Measurements from ENCODE around the gene MORF4L2.

MORF4L2 gene

DNA sequence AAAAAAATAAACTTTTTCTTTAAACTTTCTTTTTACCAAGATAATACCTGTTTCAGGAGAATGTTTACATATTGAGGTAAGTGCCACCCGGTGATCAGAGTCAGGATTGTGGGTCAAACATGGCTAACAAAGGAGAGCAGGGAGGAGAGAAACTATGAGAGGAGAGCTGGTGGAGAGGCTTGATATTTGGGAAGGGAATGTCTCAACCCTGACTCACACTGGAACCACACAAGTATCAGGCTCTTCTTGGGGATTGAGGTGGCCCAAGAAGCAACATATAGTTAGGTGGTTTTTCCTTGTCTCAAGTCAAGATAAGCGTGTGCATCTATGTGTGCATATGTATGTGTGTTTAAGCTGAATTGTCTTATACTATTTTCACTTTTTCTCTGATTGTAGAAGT, 51.1 kb downstream of the MORF4L2 start:
- no peak for DNase-seq (ENCODE audit: low spot score in 2 of 2)
- Histone ChIP-seq H3K4me1 (no peaks in the 10 kb centered on the region; the same call in 1 of the 2 replicates), H3K4me3 (no peak overlapping the region), H3K27me3 (ENCODE audit: low read depth) (no peaks in the 10 kb centered on the region), H3K9me3 (no peaks in the 10 kb centered on the region), H3K36me3 (replicated peaks) (no peaks in the 10 kb centered on the region)
- in situ Hi-C loops (cut with MboI; ENCODE audit: low sequenced_read_pairs), result no loop called here

DNA sequence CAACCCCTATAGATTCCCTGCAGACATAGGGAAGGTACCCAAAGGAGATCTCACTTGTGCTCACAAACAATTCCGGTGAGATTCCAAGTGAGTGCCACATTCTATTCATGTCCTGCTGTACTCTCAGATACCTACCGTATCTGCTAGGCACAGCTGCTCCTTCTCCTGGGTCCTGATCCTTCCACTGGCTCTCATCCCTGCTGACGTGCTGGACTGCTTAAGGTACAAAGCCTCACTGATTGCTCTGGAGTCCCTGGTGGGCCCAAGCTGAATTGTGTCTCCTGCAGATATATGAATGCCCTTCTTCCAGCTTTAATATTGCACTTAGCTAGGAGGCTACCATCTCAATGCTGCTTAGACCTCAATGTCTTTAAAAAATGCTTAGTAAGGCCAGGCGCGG, 55.4 kb downstream of the MORF4L2 start:
- Histone ChIP-seq H3K4me3 (no peak overlapping the region), H3K4me1 (peaks cover 16% of the 10 kb centered on the region), H3K27me3 (ENCODE audit: low read depth) (no peaks in the 10 kb centered on the region), H3K9me3 (no peaks in the 10 kb centered on the region), H3K36me3 (replicated peaks) (no peaks in the 10 kb centered on the region)
- no peak for DNase-seq (ENCODE audit: low spot score in 2 of 2)
- in situ Hi-C loops (cut with MboI; ENCODE audit: low sequenced_read_pairs), result no loop called here

DNA sequence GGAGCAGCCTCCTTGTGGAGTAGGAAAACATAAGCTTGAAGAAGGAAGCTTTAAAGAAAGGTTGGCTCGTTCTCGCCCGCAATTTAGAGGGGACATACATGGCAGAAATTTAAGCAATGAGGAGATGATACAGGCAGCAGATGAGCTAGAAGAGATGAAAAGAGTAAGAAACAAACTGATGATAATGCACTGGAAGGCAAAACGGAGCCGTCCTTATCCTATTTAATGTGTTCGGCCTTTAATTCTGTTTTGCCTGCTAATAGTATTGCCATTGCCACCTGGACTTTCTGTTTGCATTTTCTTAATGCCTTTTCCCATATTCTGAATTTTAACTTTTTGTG, 56.4 kb downstream of the MORF4L2 start:
- Histone ChIP-seq H3K36me3 (replicated peaks) (no peaks in the 10 kb centered on the region), H3K9me3 (no peaks in the 10 kb centered on the region), H3K4me1 (peaks cover 16% of the 10 kb centered on the region), H3K4me3 (peak overlapping the region; percentile 72), H3K27me3 (ENCODE audit: low read depth) (no peaks in the 10 kb centered on the region)
- in situ Hi-C loops (cut with MboI; ENCODE audit: low sequenced_read_pairs), result no loop called here
- DNase-seq (ENCODE audit: low spot score in 2 of 2), result no peak

DNA sequence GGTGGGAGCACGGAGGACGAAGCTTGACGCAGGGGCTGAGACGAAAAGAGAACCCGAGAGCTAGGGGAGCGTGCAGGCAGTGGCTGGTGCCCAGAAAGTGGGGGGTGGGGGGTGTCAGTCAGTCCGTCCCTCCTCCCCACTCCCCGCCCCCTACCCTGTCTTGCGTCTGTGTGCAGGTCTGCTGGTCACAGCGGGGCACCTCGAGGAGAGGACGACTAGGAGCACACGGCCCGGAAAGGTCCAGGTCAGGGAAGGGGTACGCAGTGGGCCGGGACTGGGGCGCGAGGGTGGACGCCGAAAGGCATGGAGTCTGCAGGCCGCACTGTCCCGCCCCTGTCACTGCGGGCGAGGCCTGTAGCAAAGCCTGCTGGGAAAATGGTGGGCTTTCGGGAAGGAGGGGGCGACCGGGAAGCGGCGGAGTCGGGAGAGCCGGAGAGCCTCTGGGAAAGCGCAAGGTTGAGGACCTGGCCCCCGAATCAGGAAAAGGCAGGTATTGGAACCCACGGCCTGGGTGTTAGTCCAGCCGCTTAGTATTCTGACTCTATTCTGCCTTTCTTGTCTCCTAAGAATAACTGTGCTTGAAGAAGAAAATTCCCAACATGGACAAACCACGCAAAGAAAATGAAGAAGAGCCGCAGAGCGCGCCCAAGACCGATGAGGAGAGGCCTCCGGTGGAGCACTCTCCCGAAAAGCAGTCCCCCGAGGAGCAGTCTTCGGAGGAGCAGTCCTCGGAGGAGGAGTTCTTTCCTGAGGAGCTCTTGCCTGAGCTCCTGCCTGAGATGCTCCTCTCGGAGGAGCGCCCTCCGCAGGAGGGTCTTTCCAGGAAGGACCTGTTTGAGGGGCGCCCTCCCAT, 57.0 kb downstream of the MORF4L2 start:
- DNase-seq (ENCODE audit: low spot score in 2 of 2), result peak; percentile 77 to 87
- Histone ChIP-seq H3K4me1 (peaks cover 16% of the 10 kb centered on the region), H3K4me3 (peak overlapping the region; percentile 72), H3K36me3 (replicated peaks) (no peaks in the 10 kb centered on the region), H3K27me3 (ENCODE audit: low read depth) (no peaks in the 10 kb centered on the region), H3K9me3 (no peaks in the 10 kb centered on the region)
- in situ Hi-C loops (cut with MboI; ENCODE audit: low sequenced_read_pairs), result no loop called here

DNA sequence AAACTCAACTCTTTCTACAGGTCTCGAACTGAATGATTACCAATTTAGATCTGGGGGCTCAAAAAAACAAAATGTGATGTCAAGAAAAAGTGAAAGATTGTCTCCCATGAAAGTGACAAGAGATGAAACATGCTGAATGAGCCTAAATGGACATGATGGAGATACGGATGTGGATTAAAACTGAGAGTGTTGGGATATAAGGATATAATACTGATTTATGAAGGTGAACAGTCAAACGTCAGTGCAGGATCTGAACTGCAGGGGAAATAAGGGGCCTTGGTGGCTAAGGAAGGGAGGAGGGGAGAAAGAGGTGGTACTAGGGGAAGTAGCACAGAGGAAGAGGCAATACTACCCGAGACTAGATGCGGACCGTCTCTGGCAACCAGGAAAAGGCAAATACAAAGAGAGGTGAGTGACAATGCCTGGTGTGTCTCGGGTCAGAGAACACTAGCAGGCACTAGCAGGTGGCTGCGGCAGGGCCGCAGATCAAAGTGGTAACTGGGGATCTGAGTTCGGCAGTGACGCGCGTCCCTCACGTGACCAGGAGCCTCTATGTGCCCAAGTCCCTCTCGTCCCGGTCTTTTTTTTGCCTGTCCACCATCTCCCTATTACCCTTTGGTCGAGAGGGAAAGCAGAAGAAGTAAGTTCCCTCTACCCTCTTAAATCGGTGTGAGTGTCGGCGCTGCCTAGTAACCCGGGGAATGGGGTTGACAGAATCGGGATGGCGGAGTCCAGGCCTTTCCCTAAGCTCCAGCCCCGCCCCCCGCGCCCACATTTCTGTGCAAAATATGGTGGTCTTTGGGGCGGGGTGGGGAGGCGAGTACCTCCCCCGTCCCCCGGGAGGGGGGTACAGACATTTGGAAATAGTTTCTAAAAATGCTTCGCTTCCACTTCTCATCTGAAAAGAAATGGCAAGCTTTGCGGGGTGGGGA, 57.8 kb downstream of the MORF4L2 start, which contains the start of gene TCEAL1:
TSS of gene TCEAL1 (plus strand) at position 590 of the 932 bp plus-strand sequence. CDS start 942 bp downstream, outside the sequence.
- H3K27me3 ChIP-seq (ENCODE audit: low read depth), result no peaks in the 10 kb centered on the region
- H3K36me3 ChIP-seq (replicated peaks), result no peaks in the 10 kb centered on the region
- peak; percentile 51 to 79 for DNase-seq (ENCODE audit: low spot score in 2 of 2)
- in situ Hi-C loops (cut with MboI; ENCODE audit: low sequenced_read_pairs), result no loop called here
- H3K9me3 ChIP-seq, result no peaks in the 10 kb centered on the region
- H3K4me1 ChIP-seq, result peaks cover 16% of the 10 kb centered on the region
- H3K4me3 ChIP-seq, result peak within 1 kb of the TSS; percentile 72

DNA sequence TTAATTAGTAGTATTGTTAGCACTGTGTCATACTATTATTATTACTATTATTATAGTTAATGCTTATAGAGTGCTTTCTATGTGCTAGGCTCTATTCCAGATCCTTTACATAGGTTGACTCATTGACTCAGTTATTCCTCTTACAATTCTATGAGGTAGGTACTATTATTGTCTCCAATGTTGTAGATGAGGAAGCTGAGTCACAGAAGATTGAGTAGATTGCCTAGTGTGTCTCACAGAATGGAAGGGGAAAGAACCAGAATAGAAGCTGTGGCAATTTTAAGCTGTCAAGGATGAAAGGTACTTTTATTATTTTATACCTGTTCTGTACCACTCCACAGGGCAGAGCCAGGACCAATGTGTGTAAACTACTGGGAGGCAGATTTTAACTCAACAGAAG, 59.6 kb downstream of the MORF4L2 start:
- Histone ChIP-seq H3K4me3 (no peak overlapping the region), H3K27me3 (ENCODE audit: low read depth) (no peaks in the 10 kb centered on the region), H3K4me1 (peaks cover 16% of the 10 kb centered on the region), H3K36me3 (replicated peaks) (no peaks in the 10 kb centered on the region), H3K9me3 (no peaks in the 10 kb centered on the region)
- DNase-seq (ENCODE audit: low spot score in 2 of 2), result no peak
- in situ Hi-C loops (cut with MboI; ENCODE audit: low sequenced_read_pairs), result no loop called here
